PC-3 (cell line): Measurements from ENCODE around the gene SH3RF1.

Source experiments
- EZH2 ChIP-seq: fragments of 300-600 bp; sonication (generic); IDR thresholded peaks from one replicate; pipeline ENCODE4 v1.6.1; 2017; ENCODE audit warnings: antibody characterized with exemption, mild to moderate bottlenecking, low read length; ENCODE audit not compliant: unreplicated experiment
- TF ChIP-seq, protein P1 (sequence below): fragments of 300-600 bp; sonication (generic); conservative IDR thresholded peaks from 2 replicates; pipeline ENCODE4 v1.5.1; 2017; ENCODE audit warnings: antibody characterized with exemption, low read depth, mild to moderate bottlenecking, low read length

DNA sequence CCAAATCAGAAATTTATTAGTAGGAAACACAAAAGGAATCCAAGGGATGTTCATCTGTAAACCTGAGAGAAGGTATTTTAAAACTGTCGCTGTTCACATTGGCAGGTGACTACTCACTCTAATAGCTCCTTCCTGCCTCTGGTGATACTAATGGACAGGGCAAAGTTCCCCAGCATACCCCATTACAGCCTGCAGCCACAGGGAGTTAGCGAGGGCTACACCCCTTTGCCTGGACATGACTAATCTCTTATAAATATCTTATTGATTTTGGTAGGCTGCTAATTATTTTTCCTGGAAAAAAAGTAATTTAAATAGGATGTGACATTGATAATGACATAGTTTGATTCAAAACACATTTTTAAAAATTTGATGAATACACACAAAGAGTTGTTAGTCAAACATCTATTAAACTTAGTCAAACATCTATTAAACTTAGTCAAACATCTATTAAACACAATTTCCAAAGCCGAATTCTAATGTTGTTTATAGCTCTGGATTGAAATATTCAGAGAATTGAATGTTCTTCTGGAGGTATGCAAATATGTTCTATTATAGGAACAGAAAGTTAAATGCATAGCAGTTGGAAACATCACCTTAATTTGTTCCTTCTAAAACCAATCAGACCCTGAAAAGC is 177.8 kb downstream of the SH3RF1 start:
- TF ChIP-seq, protein P1, sequence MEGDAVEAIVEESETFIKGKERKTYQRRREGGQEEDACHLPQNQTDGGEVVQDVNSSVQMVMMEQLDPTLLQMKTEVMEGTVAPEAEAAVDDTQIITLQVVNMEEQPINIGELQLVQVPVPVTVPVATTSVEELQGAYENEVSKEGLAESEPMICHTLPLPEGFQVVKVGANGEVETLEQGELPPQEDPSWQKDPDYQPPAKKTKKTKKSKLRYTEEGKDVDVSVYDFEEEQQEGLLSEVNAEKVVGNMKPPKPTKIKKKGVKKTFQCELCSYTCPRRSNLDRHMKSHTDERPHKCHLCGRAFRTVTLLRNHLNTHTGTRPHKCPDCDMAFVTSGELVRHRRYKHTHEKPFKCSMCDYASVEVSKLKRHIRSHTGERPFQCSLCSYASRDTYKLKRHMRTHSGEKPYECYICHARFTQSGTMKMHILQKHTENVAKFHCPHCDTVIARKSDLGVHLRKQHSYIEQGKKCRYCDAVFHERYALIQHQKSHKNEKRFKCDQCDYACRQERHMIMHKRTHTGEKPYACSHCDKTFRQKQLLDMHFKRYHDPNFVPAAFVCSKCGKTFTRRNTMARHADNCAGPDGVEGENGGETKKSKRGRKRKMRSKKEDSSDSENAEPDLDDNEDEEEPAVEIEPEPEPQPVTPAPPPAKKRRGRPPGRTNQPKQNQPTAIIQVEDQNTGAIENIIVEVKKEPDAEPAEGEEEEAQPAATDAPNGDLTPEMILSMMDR = no peak
- TF ChIP-seq EZH2 = no peak
